Esophagus muscularis mucosa (tissue), 4 donors: ENCODE data around the gene ZNF429.

Experiments
- CTCF ChIP-seq, 3 experiments: fragments of 200-600 bp in 2 of 3; fragments of 450-650 bp in 1 of 3; sonication (generic) in 2 of 3; IDR thresholded peaks; one replicate each; pipeline ENCODE4 v1.5.1; 2017 to 2019; ENCODE audit warnings: antibody characterized with exemption in 3 of 3, mild to moderate bottlenecking in 2 of 3, moderate library complexity in 1 of 3
- EP300 ChIP-seq: sonication (generic); formaldehyde crosslinking; IDR thresholded peaks from one replicate; pipeline ENCODE4 v1.6.1; 2017; ENCODE audit warnings: antibody characterized with exemption
- POLR2A ChIP-seq: fragments of 450-650 bp; IDR thresholded peaks from one replicate; pipeline ENCODE4 v1.6.1; 2017; ENCODE audit warnings: antibody characterized with exemption, moderate library complexity, mild to moderate bottlenecking, low read depth
- POLR2AphosphoS5 ChIP-seq, 2 donors: sonication (generic); formaldehyde crosslinking; IDR thresholded peaks; one replicate each; pipeline ENCODE4 v1.6.1; 2017; ENCODE audit warnings: antibody characterized with exemption in 2 of 2

GRCh38 chr19:21593008-21593481 is 87.6 kb downstream of the ZNF429 start:
- no peak for TF ChIP-seq EP300
- no peak for TF ChIP-seq CTCF (IDR thresholded peaks at IDR 0.05)
- no peak for TF ChIP-seq POLR2AphosphoS5 (IDR thresholded peaks at IDR 0.05)
- no peak for TF ChIP-seq POLR2A
